ENCODE results near the gene TMEM207. TPM values are rescaled to one million over a fixed set of nuclear protein-coding genes. Genes with fewer than 3 reads are reported as not detected.

Gene TMEM207
- total RNA-seq, 1 experiment from 2014 or later, result not detected

DNA sequence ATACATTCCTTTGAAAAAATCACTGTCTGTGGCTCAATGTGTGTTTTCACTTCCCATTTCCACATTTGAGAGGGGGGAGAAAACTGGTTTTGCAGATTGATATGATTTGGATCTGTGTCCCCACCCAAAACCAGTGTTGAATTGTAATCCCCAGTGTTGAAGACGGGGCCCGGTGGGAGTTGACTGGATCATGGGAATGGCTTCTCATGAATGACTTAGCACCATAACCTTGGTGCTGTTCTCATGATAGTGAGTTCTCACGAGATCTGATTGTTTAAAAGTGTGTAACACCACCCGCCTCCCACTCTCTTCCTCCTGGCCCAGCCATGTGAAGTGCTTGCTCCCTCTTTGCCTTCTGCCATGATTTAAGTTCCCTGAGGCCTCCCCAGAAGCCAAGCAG, 16.1 kb downstream of the TMEM207 start:
- no peaks in the 10 kb centered on the region; a peak in 1 of 7 replicates for H3K36me3 Mint-ChIP-seq (ENCODE audit: insufficient read depth in 1 of 3, low read depth in 3 of 3)
- DNase-seq, result no peak
- Histone ChIP-seq H3K4me2 (ENCODE audit: insufficient read depth, insufficient read length, low read length) (no peak overlapping the region), H3K27me3 (ENCODE audit: insufficient read depth, low read length) (no peaks in the 10 kb centered on the region), H3K23me2 (ENCODE audit: insufficient read length, low read depth, low read length, poor library complexity, severe bottlenecking) (no peaks in the 10 kb centered on the region), H3K23ac (ENCODE audit: insufficient read length, low read depth, low read length) (no peak overlapping the region), H4K8ac (replicated peaks; ENCODE audit: insufficient read length, low read depth, low read length) (no peak overlapping the region), H3K79me1 (ENCODE audit: insufficient read depth, low read depth, low read length, poor library complexity, severe bottlenecking) (no peaks in the 10 kb centered on the region), H3K9ac (ENCODE audit: extremely low read depth, insufficient read length, low read length) (no peak overlapping the region), H3T11ph (ENCODE audit: low read length) (no peak overlapping the region), H3K27ac (ENCODE audit: insufficient read length, low read depth, low read length) (no peak overlapping the region), H3K79me2 (ENCODE audit: insufficient read depth, low read length) (no peaks in the 10 kb centered on the region), H2BK5ac (ENCODE audit: insufficient read length, low read length) (no peak overlapping the region), H2AFZ (ENCODE audit: low read length) (no peak overlapping the region), H3K18ac (ENCODE audit: insufficient read length, low read depth, low read length) (no peak overlapping the region), H2BK12ac (ENCODE audit: insufficient read length, low read depth, low read length) (no peak overlapping the region), H2BK120ac (ENCODE audit: low read depth, low read length, poor library complexity, severe bottlenecking) (no peak overlapping the region), H4K5ac (ENCODE audit: insufficient read length, low read depth, low read length) (no peak overlapping the region), H3K4me1 (ENCODE audit: insufficient read depth, low read length) (no peaks in the 10 kb centered on the region), H3K4ac (ENCODE audit: low read depth, low read length) (no peak overlapping the region), H2AK5ac (ENCODE audit: insufficient read length, low read length) (no peak overlapping the region), H3K9me3 (ENCODE audit: control insufficient read depth, low read depth, low read length) (no peaks in the 10 kb centered on the region), H2BK15ac (ENCODE audit: low read depth, low read length) (no peak overlapping the region), H3K56ac (ENCODE audit: insufficient read length, low read depth, low read length) (no peak overlapping the region), H4K91ac (ENCODE audit: insufficient read length, low read depth, low read length) (no peak overlapping the region), H2BK20ac (ENCODE audit: low read depth, low read length, poor library complexity, severe bottlenecking) (no peak overlapping the region), H3K14ac (ENCODE audit: insufficient read depth, low read length) (no peak overlapping the region), H4K20me1 (ENCODE audit: control insufficient read depth, insufficient read depth, insufficient read length) (no peaks in the 10 kb centered on the region)
- no peak overlapping the region for H3K4me3 Mint-ChIP-seq
- TF ChIP-seq, protein P1, sequence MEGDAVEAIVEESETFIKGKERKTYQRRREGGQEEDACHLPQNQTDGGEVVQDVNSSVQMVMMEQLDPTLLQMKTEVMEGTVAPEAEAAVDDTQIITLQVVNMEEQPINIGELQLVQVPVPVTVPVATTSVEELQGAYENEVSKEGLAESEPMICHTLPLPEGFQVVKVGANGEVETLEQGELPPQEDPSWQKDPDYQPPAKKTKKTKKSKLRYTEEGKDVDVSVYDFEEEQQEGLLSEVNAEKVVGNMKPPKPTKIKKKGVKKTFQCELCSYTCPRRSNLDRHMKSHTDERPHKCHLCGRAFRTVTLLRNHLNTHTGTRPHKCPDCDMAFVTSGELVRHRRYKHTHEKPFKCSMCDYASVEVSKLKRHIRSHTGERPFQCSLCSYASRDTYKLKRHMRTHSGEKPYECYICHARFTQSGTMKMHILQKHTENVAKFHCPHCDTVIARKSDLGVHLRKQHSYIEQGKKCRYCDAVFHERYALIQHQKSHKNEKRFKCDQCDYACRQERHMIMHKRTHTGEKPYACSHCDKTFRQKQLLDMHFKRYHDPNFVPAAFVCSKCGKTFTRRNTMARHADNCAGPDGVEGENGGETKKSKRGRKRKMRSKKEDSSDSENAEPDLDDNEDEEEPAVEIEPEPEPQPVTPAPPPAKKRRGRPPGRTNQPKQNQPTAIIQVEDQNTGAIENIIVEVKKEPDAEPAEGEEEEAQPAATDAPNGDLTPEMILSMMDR (conservative IDR thresholded peaks at IDR 0.05), result no peak
- no peak overlapping the region for H3K27ac Mint-ChIP-seq
- H3K9me3 Mint-ChIP-seq, result peaks cover 0 to 2% of the 10 kb centered on the region in 2 experiments; a peak in 1 of 5 replicates
- H3K27me3 Mint-ChIP-seq (ENCODE audit: low read depth), result no peaks in the 10 kb centered on the region; the same call in 1 of the 2 replicates
- no CpG with 5 or more reads among the region's 4 CpGs for WGBS (ENCODE audit: extremely low coverage, insufficient read length, low lambda C conversion rate)
- H3K4me1 Mint-ChIP-seq, result 0 out of 4 replicates have a peak, but pooled peaks cover 0 to 2% of the 10 kb centered on the region in 2 experiments
